NCI-H1417 (cell line): ENCODE data around the gene FAM120B.
"Not testable (repeated sequence)": the region's sequence is repeated elsewhere in the genome, so short reads cannot be mapped to it uniquely, and the experiment has no call there.

Experiments used
- DNase-seq, 3 experiments: peaks; one replicate each; lab custom pipeline; 2025; lab: John Stamatoyannopoulos, UW

Gene FAM120B

GRCh38 chr6:170383466-170384035, 77.0 kb downstream of the FAM120B start:
- DNase-seq: no peak

DNA sequence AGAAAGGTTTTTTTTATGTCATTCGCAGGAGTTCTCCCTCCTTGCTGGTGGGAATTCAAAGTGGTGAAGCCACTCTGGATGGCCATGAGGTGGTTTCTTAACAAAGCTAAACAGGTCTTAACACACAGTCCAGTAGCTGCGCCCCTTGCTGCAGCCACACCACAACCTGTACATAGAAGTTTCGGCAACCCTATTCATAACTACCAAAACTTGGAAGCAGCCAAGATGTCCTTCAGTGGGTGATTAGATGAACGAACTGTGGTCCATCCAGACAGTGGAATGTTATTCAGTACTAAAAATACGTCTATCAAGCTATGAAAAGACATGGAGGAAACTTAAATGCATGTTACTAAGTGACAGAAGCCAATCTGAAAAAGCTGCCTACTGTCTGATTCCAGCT, 78.9 kb downstream of the FAM120B start:
- no peak for DNase-seq

DNA sequence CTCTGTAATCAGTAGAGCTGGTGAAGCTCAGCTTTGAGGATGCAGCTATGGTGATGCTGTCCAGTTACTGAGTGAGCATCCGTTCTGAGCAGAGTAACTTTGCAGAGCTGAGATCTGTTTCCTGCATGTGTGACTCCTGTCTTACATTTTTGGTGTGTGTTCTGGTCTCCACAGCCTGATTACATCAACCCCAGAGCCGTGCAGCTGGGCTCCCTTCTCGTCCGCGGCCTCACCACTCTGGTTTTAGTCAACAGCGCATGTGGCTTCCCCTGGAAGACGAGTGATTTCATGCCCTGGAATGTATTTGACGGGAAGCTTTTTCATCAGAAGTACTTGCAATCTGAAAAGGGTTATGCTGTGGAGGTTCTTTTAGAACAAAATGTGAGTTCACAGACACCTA, 81.6 kb downstream of the FAM120B start:
- DNase-seq: no peak

DNA sequence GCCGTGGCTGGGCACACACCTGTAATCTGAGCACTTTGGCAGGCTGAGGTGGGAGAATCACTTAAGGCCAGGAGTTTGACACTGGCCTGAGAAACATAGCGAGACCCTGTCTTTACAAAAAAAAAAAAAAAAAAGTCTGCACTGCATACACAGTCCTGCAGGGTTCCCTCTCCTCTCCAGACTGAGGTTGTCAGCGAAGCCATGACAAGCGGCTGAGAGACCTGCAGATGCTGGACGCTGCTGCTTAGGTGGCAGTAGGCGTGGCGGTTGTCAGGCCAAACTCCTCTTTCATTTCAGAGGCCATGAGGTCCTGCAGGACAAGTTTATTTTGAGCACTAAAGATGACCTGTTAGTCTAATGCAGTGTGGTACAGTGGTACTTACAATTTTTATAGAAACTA, 86.5 kb downstream of the FAM120B start:
- no peak for DNase-seq

DNA sequence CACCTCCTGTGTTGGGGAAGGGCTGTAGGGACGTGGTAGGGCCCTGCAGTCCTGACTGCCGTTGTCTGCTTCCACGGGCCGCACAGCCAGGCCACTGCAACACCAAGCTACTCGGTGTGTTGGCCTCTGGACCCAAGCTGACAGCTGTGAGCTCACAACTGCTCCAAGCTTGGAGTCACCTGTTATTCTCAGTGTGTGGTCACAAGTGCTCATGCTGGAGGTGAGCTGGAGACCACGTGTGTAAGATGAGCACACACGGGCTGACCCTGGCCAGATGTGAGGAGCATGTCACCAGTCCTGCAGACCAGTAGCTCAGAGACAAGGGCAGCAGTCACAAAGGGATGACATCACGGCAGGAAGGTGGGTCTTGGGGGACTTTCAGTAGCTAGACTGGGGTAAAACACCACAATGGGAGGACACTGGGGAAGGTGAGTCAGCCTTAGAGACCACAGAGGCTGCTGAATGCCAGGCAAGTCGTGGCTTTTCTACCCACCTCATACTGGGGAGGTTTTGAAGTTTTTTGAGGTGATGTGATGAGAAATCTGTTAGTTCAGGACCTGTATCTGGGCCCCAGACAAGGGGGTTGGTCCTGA, 87.3 kb downstream of the FAM120B start:
- DNase-seq: no peak

DNA sequence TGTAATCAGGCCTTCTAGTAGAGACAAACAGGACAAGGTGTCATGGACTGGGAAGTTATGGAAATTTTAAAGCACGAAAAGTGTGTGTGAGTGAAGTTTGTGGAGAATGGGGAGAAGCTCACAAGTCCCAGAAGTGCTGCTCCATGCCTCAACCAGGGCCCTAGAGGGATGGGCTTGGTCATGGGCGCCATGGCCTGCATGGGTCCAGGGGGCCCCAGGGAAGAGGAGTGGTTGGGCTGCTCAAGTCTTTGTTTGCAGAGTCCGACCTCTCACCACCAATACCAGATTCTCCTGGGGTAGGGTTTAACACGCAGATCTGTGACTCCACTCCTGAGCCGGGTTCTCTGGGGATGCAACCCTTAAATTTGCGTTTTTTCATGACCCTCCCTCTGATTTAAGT, 88.4 kb downstream of the FAM120B start:
- DNase-seq: no peak

GRCh38 chr6:170398743-170399369, 92.3 kb downstream of the FAM120B start:
- DNase-seq: not testable (repeated sequence)

DNA sequence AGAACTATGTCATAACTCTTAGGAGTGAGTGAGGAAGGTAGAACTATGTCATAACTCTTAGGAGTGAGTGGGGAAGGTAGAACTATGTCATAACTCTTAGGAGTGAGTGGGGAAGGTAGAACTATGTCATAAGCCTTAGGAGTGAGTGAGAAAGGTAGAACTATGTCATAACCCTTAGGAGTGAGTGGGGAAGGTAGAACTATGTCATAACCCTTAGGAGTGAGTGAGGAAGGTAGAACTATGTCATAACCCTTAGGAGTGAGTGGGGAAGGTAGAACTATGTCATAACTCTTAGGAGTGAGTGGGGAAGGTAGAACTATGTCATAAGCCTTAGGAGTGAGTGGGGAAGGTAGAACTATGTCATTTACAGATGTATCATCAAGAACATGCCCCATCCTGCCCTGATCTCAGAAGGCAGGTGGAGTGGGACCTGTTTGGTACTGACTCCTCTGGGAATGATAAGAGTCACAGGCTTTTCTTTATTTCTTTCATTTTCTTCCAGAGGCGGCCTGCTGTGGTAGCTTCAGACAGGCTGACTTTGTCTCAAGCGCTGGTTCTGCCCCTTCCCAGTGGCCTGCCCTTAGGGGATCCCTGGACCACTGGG, 93.5 kb downstream of the FAM120B start:
- DNase-seq: not testable (repeated sequence)

GRCh38 chr6:170402318-170403040, 95.9 kb downstream of the FAM120B start:
- peak in 1 of 3 experiments; percentile 12 for DNase-seq

- DNase-seq: no peak
Observed at GRCh38 chr6:170403451-170403850, 96.9 kb downstream of the FAM120B start.

GRCh38 chr6:170404036-170404435, 97.5 kb downstream of the FAM120B start:
- no peak for DNase-seq

DNA sequence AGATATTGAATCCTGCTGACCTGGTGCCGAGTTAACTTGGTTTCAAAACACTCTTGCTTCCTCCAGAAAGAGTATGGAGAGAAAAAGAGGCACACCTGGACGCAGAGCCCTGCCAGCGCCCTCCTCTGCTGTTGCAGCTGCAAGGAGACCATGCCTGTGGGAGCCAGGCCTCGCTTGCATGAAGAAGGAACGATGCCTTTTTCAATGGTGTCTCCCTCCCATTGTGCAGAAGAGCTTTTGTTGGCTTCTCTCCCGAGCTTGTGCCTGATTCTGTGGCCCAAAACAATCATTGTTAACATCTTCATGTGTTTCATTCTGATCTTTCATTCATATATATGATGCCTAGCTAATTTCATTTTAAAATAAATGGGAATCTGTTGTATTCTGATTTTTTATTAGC, 98.1 kb downstream of the FAM120B start:
- DNase-seq: no peak

DNA sequence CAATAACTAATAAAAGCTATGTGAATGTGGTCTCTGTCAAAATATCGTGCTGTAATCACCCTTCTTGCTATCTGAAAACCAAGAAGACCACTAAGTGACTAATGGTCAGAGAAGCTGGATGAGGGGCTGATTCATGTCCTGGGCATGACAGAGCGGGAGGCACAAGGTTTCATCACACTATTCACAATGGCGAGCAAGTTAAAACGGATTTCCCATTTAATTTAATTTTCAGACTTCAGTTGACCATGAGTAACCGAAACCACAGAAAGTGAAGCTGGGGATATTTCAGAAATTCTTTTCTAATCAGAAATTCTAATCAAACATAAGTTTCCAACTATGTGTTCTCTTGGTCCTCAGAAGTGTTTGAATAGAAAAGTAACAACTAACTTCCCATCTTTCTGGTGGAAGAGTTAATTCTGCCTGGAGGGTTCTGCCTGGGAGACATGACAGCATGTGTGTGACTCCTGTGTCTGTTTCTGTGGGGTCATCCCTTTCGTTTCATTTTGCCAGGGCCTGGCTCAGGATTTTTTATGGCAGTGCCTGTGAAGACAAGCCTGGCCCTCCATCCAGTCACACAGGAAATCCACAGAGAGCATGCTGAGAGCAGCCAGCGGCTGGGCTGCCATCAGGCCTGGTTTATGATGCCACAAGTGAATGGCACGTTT, 98.9 kb downstream of the FAM120B start:
- DNase-seq: no peak

GRCh38 chr6:170407200-170407599, 100.6 kb downstream of the FAM120B start:
- DNase-seq: no peak

GRCh38 chr6:170407932-170408331, 101.4 kb downstream of the FAM120B start:
- no peak for DNase-seq

DNA sequence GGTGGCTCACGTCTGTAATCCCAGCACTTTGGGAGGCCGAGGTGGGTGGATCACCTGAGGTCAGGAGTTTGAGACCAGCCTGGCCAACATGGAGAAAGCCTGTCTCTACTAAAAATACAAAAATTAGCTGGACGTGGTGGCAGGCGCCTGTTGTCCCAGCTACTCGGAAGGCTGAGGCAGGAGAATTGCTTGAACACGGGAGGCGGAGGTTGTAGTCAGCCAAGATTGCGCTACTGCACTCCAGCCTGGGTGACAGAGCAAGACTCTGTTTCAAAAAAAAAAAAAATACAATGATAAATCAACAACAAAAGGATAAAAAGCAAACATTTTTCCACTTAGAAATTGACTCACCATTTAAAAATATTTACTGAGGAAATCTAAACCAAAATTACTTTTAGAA, 103.2 kb downstream of the FAM120B start:
- not testable (repeated sequence) for DNase-seq

DNA sequence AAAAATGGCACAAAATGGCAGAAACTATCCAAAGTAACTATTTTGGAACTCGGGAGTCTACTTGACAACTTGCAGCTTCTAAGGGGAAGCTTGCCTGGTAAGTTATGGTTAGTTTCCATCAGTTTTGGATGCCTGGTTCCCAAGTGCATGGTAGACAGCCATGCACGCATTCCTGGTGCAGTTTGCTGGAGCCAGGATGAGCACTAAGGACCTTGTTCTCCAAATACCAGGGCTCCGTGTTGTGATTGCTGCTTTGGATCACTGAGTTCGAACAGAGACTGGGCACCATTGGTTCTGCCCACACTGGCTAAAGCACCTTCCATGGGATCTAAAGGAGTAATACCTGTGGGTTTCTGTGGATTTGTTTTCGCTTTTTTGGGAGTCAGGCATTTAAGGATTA, 103.7 kb downstream of the FAM120B start:
- DNase-seq: no peak

GRCh38 chr6:170415318-170415717, 108.8 kb downstream of the FAM120B start:
- DNase-seq: no peak

- no peak for DNase-seq
Observed at GRCh38 chr6:170416303-170416702, 109.7 kb downstream of the FAM120B start.

GRCh38 chr6:170416959-170417606, 110.5 kb downstream of the FAM120B start:
- no peak for DNase-seq

DNA sequence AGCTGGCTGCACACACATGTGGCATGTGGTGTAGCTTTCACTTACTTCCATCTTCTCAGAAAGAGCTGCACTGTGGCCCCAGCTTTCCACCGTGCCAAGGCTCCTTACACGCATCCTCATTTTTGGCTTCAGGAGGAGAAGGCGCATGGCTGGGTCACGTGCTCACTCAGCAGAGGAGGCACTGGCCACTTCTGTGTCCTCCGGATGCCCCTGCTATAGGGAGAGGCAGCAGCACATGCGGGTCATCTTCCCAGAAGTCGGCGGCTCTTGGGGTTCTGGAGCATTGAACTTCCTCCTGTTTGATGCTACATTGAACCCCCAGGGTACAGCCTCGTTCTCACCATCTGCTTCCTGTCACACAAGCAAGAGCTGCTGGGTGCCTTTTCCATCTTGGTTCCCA, 111.3 kb downstream of the FAM120B start:
- no peak for DNase-seq

- DNase-seq: no peak
Observed at GRCh38 chr6:170420283-170420682, 113.7 kb downstream of the FAM120B start.
